Stimulated activated effector memory CD8-positive, alpha-beta T cell treated with anti-CD3 and anti-CD28 coated beads, Interleukin-12 subunit alpha, Interleukin-12 subunit beta, amount 100 ng/mL, for 72 hours (primary cell): Measurements from ENCODE around the gene LRRC75B.
"Not testable (repeated sequence)": the region's sequence is repeated elsewhere in the genome, so short reads cannot be mapped to it uniquely, and the experiment has no call there.

Experiments used
- ATAC-seq: fragments of 150-1000 bp; cut with Tn5 transposase; 2 replicates; pipeline ENCODE4 v1.10.0; 2021
- DNase-seq, 2 donors: peaks; one replicate each; pipeline ENCODE4 v3.0.0; 2021 to 2022; ENCODE audit warnings: low spot score in 2 of 2
- H3K27ac Mint-ChIP-seq: one replicate; pipeline ENCODE4 v1.8.0; 2022; ENCODE audit warnings: mild to moderate bottlenecking, mixed read lengths
- H3K36me3 Mint-ChIP-seq: one replicate; pipeline ENCODE4 v1.8.0; 2022; ENCODE audit warnings: mild to moderate bottlenecking, mixed read lengths
- H3K4me1 Mint-ChIP-seq: one replicate; pipeline ENCODE4 v1.8.0; 2022; ENCODE audit warnings: mixed read lengths
- H3K4me3 Mint-ChIP-seq: one replicate; pipeline ENCODE4 v1.8.0; 2022; ENCODE audit warnings: mild to moderate bottlenecking, mixed read lengths
- H3K9me3 Mint-ChIP-seq: one replicate; pipeline ENCODE4 v1.8.0; 2022; ENCODE audit warnings: mixed read lengths

Gene LRRC75B

DNA sequence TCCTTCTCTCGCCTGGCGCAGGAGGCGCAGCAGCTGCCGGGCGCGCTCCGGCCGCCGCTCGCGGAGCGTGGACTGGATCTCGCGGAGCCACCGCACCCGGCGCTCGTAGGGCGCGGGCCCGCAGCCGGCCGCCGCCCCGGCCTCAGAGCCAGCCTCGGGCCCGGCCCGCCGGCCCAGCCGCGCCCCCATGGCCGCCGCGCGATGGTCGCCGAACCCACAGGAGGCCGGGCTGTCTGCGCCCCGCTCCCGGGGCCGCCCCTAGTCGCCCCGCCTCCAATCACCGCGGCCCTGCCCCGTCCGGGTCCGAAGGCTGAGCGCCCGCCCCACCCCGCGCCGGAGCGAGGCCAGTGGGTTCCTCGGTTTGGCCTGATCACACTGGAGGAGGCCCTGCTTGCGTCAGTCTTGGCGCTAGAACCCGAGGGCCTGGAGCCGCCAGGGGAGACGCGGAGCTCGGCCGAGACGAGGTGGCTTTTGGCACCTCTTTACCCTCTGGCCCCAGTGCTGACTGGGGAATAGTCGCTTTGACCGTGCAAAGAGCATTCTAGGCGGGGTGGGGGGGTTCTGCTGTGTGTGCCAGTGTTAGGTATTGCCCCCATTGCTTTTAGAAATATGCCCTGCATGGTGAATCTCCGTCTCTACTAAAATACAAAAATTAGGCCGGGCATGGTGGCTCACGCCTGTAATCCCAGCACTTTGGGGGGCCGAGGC, at the start of gene LRRC75B:
LRRC75B (minus strand) TSS at position 223 of the 708 bp plus-strand sequence; CDS start at position 189, 34 bp downstream.
- no peaks in the 10 kb centered on the region for H3K9me3 Mint-ChIP-seq
- H3K4me1 Mint-ChIP-seq = no peaks in the 10 kb centered on the region
- DNase-seq (peak; percentile 37 to 75), ATAC-seq (peak; percentile 85)
- H3K27ac Mint-ChIP-seq = peak within 1 kb of the TSS; percentile 74
- H3K36me3 Mint-ChIP-seq = no peaks in the 10 kb centered on the region
- H3K4me3 Mint-ChIP-seq = peak within 1 kb of the TSS; percentile 75

DNA sequence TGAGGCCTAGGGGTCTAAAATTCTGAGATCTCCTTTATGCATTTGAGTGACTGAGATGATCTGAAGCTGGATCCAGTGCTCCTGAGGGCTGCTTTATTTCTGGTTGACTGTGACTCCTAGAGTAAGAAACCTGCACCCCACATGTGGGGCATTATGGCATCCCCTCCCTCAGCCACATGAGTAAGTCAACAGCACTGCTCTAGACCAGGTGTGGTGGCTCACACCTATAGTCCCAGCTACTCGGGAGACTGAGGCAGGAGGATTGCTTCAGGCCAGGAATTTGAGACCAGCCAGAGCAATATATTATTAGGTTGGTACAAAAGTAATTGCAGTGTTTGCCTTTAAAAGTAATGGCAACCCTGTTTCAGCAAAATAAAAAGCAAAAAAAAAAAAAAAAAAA, 49.4 kb upstream of the LRRC75B start:
- not testable (repeated sequence) for H3K27ac Mint-ChIP-seq, H3K9me3 Mint-ChIP-seq

GRCh38 chr22:24636513-24636912, 43.6 kb upstream of the LRRC75B start:
- not testable (repeated sequence) for H3K27ac Mint-ChIP-seq, ATAC-seq, H3K9me3 Mint-ChIP-seq, H3K36me3 Mint-ChIP-seq, H3K4me3 Mint-ChIP-seq, DNase-seq
- peaks cover 16% of the 10 kb centered on the region for H3K4me1 Mint-ChIP-seq

More for the DNA sequence above, 49.4 kb upstream of the LRRC75B start:
- not testable (repeated sequence) for H3K36me3 Mint-ChIP-seq, H3K4me3 Mint-ChIP-seq, ATAC-seq, DNase-seq, H3K4me1 Mint-ChIP-seq

DNA sequence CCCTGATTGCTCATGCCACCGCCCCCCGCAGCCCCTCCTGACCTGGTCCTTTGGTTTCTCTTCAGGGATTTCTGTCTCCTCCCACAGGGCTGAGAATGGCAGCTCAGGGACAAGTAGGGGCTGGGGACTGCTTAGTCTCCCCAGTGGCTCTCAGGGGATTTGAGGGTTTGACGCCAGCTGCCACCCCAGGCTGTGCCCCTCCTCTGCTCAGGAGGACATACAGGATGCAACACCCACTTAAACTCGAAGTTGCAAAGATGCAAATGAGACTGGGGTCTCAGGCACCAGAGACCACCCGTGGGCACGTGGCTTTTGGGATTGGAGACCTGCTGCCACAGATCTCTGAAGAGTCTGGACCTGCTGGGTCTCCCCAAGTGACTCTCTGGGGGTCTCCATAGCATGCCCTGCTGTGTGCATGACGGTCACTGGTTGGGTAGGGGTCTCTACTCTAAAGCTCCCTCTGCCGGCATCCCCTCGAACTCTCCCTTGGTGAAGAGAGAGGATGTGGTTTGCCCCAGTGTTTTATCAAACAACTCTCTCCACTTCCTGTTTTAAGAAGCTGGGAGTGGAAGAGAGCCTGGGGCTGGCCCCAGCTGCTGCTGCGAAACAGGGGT, 42.0 kb upstream of the LRRC75B start:
- H3K27ac Mint-ChIP-seq, H3K9me3 Mint-ChIP-seq, DNase-seq, H3K36me3 Mint-ChIP-seq, ATAC-seq: not testable (repeated sequence)
- Mint-ChIP-seq H3K4me3 (peak overlapping the region; percentile 20), H3K4me1 (peaks cover 16% of the 10 kb centered on the region)

GRCh38 chr22:24633231-24634023, 40.6 kb upstream of the LRRC75B start:
- not testable (repeated sequence) for DNase-seq, ATAC-seq, H3K36me3 Mint-ChIP-seq, H3K4me3 Mint-ChIP-seq, H3K9me3 Mint-ChIP-seq
- Mint-ChIP-seq H3K4me1 (peaks cover 16% of the 10 kb centered on the region), H3K27ac (peak overlapping the region; percentile 3)

DNA sequence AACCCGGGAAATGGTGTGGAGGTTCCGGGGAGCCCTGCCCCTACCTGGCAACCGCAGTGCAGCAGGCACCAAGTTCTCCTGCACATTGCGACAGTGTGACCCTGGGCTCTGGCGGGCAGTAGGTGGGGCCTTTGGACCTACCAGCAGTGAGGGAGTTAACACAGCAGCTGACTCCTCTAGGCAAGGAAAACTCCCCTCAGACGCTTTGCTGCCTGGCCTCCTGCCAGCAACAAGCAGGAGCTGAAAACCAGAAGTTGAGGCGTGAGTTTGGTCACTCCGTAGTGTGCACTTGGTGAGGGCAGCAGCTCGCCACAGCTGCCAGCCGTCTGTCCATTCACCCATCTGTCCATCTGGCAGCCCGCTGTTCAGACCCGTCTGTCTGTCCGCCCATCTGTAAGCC, 39.8 kb upstream of the LRRC75B start:
- H3K4me3 Mint-ChIP-seq, H3K36me3 Mint-ChIP-seq, H3K9me3 Mint-ChIP-seq, H3K27ac Mint-ChIP-seq, DNase-seq, ATAC-seq: not testable (repeated sequence)
- H3K4me1 Mint-ChIP-seq = peaks cover 16% of the 10 kb centered on the region

GRCh38 chr22:24631430-24632122, 38.7 kb upstream of the LRRC75B start:
- H3K4me1 Mint-ChIP-seq = peaks cover 16% of the 10 kb centered on the region
- not testable (repeated sequence) for H3K36me3 Mint-ChIP-seq, H3K27ac Mint-ChIP-seq, DNase-seq, ATAC-seq, H3K4me3 Mint-ChIP-seq, H3K9me3 Mint-ChIP-seq

GRCh38 chr22:24630812-24631427, 38.0 kb upstream of the LRRC75B start:
- H3K9me3 Mint-ChIP-seq, H3K36me3 Mint-ChIP-seq, ATAC-seq, H3K4me3 Mint-ChIP-seq, DNase-seq: not testable (repeated sequence)
- peak overlapping the region; percentile 32 for H3K27ac Mint-ChIP-seq
- H3K4me1 Mint-ChIP-seq = peaks cover 16% of the 10 kb centered on the region

DNA sequence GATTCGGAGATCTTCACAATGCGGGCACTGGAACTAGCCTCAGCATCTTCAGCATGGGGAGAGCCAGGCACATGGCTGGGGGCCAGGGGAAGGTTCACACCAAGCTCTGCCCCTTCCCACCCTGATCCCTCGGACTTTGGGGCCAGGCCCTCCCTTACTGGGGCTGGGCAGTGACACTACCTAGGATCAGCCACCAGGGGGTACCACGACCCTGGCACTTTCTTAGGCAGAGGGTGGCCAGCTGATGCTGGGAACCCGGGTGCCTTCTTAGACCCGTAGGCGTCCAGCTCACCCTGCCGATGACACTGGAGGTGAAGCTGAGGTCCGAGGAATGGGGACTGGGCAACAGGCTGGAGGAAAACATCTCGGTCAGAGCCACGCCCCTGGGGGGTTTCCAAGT, 36.2 kb upstream of the LRRC75B start:
- not testable (repeated sequence) for DNase-seq, H3K4me3 Mint-ChIP-seq, H3K27ac Mint-ChIP-seq, ATAC-seq, H3K36me3 Mint-ChIP-seq, H3K9me3 Mint-ChIP-seq
- peaks cover 10% of the 10 kb centered on the region for H3K4me1 Mint-ChIP-seq

GRCh38 chr22:24627911-24628310, 35.0 kb upstream of the LRRC75B start:
- not testable (repeated sequence) for H3K4me3 Mint-ChIP-seq

GRCh38 chr22:24622596-24622995, 29.7 kb upstream of the LRRC75B start:
- not testable (repeated sequence) for H3K27ac Mint-ChIP-seq, H3K9me3 Mint-ChIP-seq, H3K4me1 Mint-ChIP-seq, ATAC-seq, H3K4me3 Mint-ChIP-seq, DNase-seq
- H3K36me3 Mint-ChIP-seq = peaks cover 37% of the 10 kb centered on the region

More at GRCh38 chr22:24627911-24628310, 35.0 kb upstream of the LRRC75B start:
- H3K4me1 Mint-ChIP-seq, H3K36me3 Mint-ChIP-seq, DNase-seq, ATAC-seq, H3K27ac Mint-ChIP-seq, H3K9me3 Mint-ChIP-seq: not testable (repeated sequence)

DNA sequence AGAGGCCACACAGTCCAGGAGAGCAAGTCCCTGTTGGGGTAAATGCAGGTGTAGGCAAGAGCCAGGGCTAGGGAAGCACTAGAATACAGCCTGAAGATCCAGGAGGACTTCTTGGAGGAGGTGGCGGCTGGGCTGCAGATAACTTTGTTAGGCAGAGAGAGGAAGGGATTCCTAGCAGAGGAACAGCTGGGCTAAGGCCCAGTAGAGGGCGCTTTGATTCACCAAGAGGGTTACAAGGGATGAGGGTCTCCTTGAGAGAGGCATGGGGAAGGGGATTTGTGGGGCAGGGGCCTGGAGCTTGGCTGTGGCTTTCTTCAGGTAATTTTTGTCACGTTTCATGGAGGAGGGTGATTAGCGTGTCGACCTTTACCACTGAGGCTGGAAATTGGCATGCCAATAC, 28.4 kb upstream of the LRRC75B start:
- H3K9me3 Mint-ChIP-seq, H3K4me1 Mint-ChIP-seq, ATAC-seq, H3K4me3 Mint-ChIP-seq, DNase-seq: not testable (repeated sequence)
- Mint-ChIP-seq H3K27ac (peak overlapping the region; percentile 37), H3K36me3 (peaks cover 41% of the 10 kb centered on the region)

GRCh38 chr22:24614794-24615193, 21.9 kb upstream of the LRRC75B start:
- H3K9me3 Mint-ChIP-seq, ATAC-seq, H3K4me1 Mint-ChIP-seq, H3K4me3 Mint-ChIP-seq, H3K27ac Mint-ChIP-seq, DNase-seq: not testable (repeated sequence)
- H3K36me3 Mint-ChIP-seq = peaks cover 61% of the 10 kb centered on the region

- not testable (repeated sequence) for H3K27ac Mint-ChIP-seq, H3K9me3 Mint-ChIP-seq, ATAC-seq, DNase-seq, H3K4me3 Mint-ChIP-seq
- H3K4me1 Mint-ChIP-seq = peaks cover 20% of the 10 kb centered on the region
- H3K36me3 Mint-ChIP-seq = peaks cover 30% of the 10 kb centered on the region
Observed at GRCh38 chr22:24609888-24610287, 17.0 kb upstream of the LRRC75B start.
